Lung (tissue), 12 donors: ENCODE data around the gene PCBP4. TPM values are rescaled to one million over a fixed set of nuclear protein-coding genes. Genes with fewer than 3 reads are reported as not detected.

Source experiments
- ATAC-seq: fragments of 200-7000 bp; cut with Tn5 transposase; one replicate; pipeline ENCODE4 v1.9.1; 2020; ENCODE audit warnings: moderate number of reproducible peaks; ENCODE audit not compliant: insufficient read depth, low FRiP score
- DNase-seq, 3 donors: peaks; one replicate each; pipeline ENCODE4 v3.0.0-alpha.2; 2013 to 2017
- H3K27ac ChIP-seq, 2 donors: one replicate each; pipeline ENCODE4 v1.5.1; 2013; ENCODE audit warnings: mild to moderate bottlenecking in 2 of 2, moderate library complexity in 2 of 2, control low read depth in 1 of 2, inconsistent platforms in 1 of 2, low read depth in 1 of 2, low read length in 1 of 2
- H3K27me3 ChIP-seq, 3 donors: one replicate each; pipeline ENCODE4 v1.5.1; 2013; ENCODE audit warnings: low read length in 2 of 3; ENCODE audit not compliant: control insufficient read depth in 3 of 3, insufficient read depth in 3 of 3
- H3K36me3 ChIP-seq, 4 donors: one replicate each; pipeline ENCODE4 v1.5.1; 2013; ENCODE audit warnings: low read length in 4 of 4, mild to moderate bottlenecking in 1 of 4, moderate library complexity in 1 of 4; ENCODE audit not compliant: control insufficient read depth in 4 of 4, insufficient read depth in 4 of 4
- H3K4me1 ChIP-seq, 5 donors: one replicate each; pipeline ENCODE4 v1.5.1; 2013; ENCODE audit warnings: low read length in 5 of 5, mild to moderate bottlenecking in 2 of 5, moderate library complexity in 1 of 5; ENCODE audit not compliant: control insufficient read depth in 5 of 5, insufficient read depth in 5 of 5
- H3K4me3 ChIP-seq: one replicate; pipeline ENCODE4 v1.5.1; 2013; ENCODE audit warnings: mild to moderate bottlenecking, control low read depth, moderate library complexity
- H3K9ac ChIP-seq, 2 donors: one replicate each; pipeline ENCODE4 v1.5.1; 2013; ENCODE audit warnings: low read length in 2 of 2, control low read depth in 1 of 2; ENCODE audit not compliant: insufficient read depth in 1 of 2
- H3K9me3 ChIP-seq, 4 donors: one replicate each; pipeline ENCODE4 v1.5.1; 2013; ENCODE audit warnings: low read length in 3 of 4, mild to moderate bottlenecking in 1 of 4, moderate library complexity in 1 of 4; ENCODE audit not compliant: control insufficient read depth in 4 of 4, insufficient read depth in 3 of 4
- CTCF ChIP-seq: IDR thresholded peaks from 2 replicates; pipeline ENCODE4 v1.5.1; 2012; ENCODE audit warnings: mild to moderate bottlenecking; ENCODE audit errors: control extremely low read depth, extremely low read depth
- WGBS, 2 donors: extraction: QIAGEN DNeasy Blood & Tissue Kit; methylation state at CpG; one replicate each; pipeline ENCODE4 v1.1.7; 2013; 5-methylcytosine and 5-hydroxymethylcytosine counted together
- polyA plus RNA-seq, 2 donors: library from polyadenylated mRNA; stranded (reverse); fragments of 200-250 nt; gene quantifications; one replicate each; pipeline ENCODE4 v1.2.1, GENCODE V29; 2013
- total RNA-seq, 2 donors: library from RNA; depleted of rRNA in 1 of 2; stranded (reverse); fragments of >200 nt in 1 of 2; gene quantifications; one replicate each; pipeline ENCODE4 v1.2.1, GENCODE V29; 2014 to 2021
- donor health status: control.
- donor health status: control.
- donor health status: Bipolar disorder and iron deficiency.
- donor health status: healthy.
- donor health status: DM: yes; HTN: yes; CAD: no.

PCBP4 gene
- total and polyA plus RNA-seq, 4 donors: 17.4 to 44.3 (median 28.6) TPM

- no peak for ATAC-seq
Observed at GRCh38 chr3:51985063-51985462, 17.8 kb upstream of the PCBP4 start.

GRCh38 chr3:51984269-51984647 is 17.0 kb upstream of the PCBP4 start:
- H3K4me3 ChIP-seq: no peak overlapping the region

More at GRCh38 chr3:51985063-51985462, 17.8 kb upstream of the PCBP4 start:
- Histone ChIP-seq H3K27ac (no peak overlapping the region), H3K4me3 (no peak overlapping the region), H3K9me3 (no peaks in the 10 kb centered on the region), H3K27me3 (no peaks in the 10 kb centered on the region), H3K4me1 (peaks cover 4 to 25% (median 9%) of the 10 kb centered on the region in 5 donors), H3K36me3 (peaks cover 0 to 7% (median 3%) of the 10 kb centered on the region in 4 donors), H3K9ac (no peak overlapping the region)
- no peak for TF ChIP-seq CTCF
- 91 to 95% methylated on average over 6 of the region's 6 CpGs for WGBS, 2 donors
- no peak for DNase-seq

DNA sequence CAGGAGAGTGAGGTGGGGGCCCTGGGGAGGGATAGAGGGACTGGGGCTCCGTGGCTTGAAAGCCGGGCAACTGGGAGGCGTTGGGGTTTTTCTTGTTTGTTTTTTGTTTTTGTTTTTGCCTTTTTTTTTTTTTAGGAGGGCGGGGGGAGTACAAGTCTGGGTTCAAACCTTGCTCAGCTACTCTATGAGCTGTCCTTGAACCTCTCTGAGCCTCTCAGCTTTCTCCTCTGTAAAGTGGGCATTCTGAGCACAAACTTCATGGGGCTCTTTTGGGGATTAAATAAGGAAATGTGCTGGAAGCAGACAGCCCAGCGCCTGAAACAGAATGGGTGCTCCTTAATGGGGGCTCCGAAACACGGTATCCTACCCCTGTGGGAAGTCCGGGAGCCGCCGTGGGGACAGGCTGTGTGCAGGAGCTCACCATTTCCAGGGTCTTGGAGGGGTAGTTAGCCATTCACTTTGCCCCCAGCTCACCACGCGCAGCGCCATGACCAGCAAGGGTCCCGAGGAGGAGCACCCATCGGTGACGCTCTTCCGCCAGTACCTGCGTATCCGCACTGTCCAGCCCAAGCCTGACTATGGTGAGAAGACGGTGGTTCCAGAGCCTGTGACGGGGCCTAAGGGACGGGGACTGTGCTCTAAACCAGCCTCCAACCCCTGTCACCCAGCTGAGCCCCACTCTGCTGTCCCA is 16.5 kb upstream of the PCBP4 start:
- no peak for DNase-seq
- 73 to 77% methylated on average over 22 of the region's 22 CpGs for WGBS, 2 donors
- no peak for ATAC-seq
- Histone ChIP-seq H3K27ac (peak overlapping the region; percentile 97), H3K27me3 (no peaks in the 10 kb centered on the region), H3K4me1 (peaks cover 4 to 21% (median 9%) of the 10 kb centered on the region in 5 donors), H3K9me3 (no peaks in the 10 kb centered on the region), H3K4me3 (peak overlapping the region; percentile 49), H3K9ac (peak overlapping the region; percentile 78 to 80), H3K36me3 (peaks cover 0 to 8% (median 3%) of the 10 kb centered on the region in 4 donors)
- TF ChIP-seq CTCF: no peak

More at GRCh38 chr3:51984269-51984647, 17.0 kb upstream of the PCBP4 start:
- Histone ChIP-seq H3K9ac (peak overlapping the region in 1 of 2 donors; percentile 78), H3K36me3 (peaks cover 0 to 8% (median 3%) of the 10 kb centered on the region in 4 donors), H3K9me3 (no peaks in the 10 kb centered on the region), H3K27ac (peak overlapping the region; percentile 97), H3K27me3 (no peaks in the 10 kb centered on the region), H3K4me1 (peaks cover 4 to 21% (median 9%) of the 10 kb centered on the region in 5 donors)
- ATAC-seq: no peak
- DNase-seq: no peak
- no peak for TF ChIP-seq CTCF
